ENCODE measurements around the gene RRP7A.
"Not testable (repeated sequence)": the region's sequence is repeated elsewhere in the genome, so short reads cannot be mapped to it uniquely, and the experiment has no call there.

DNA sequence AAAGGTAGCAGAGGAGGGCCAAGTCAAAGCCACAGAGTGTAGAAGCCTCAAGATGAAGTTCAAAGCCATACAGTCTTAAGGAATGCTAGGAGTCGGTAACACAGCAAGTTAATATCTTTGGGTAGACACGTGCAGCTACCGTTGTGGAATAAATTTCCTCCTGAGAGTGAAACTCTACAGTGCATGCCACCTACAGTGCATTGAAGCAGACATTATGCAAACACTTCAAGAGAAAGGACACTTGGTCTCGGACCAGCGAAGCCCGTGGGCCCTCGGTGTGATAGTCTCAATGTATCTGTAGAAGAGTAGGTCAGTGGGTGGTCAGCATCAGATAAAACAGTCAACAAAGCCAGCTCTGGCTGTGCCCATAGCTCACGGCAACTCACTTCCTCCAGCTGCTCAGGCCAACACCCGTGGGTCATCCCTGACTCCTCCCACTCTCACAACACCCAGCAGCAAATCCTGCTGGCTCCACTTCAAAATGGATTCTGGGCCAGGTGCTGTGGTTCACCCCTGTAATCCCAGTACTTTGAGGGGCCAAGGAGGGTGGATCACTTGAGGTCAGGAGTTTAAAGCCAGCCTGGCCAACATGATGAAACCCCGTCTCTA lies 24.0 kb downstream of the RRP7A start:
- TF ChIP-seq, protein P1, sequence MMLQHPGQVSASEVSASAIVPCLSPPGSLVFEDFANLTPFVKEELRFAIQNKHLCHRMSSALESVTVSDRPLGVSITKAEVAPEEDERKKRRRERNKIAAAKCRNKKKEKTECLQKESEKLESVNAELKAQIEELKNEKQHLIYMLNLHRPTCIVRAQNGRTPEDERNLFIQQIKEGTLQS (IDR thresholded peaks at IDR 0.05; ENCODE audit: borderline replicate concordance, extremely low read depth, low read depth, low read length), result not testable (repeated sequence)
- TF ChIP-seq SMAD5 (IDR thresholded peaks at IDR 0.05; ENCODE audit: low read depth), result not testable (repeated sequence)
